ENCODE data around the gene PRPF40B.
A peak's percentile ranks its signal among the peaks of the same experiment; 100 is the strongest.
"Not testable (repeated sequence)": the region's sequence is repeated elsewhere in the genome, so short reads cannot be mapped to it uniquely, and the experiment has no call there.

The PRPF40B gene

DNA sequence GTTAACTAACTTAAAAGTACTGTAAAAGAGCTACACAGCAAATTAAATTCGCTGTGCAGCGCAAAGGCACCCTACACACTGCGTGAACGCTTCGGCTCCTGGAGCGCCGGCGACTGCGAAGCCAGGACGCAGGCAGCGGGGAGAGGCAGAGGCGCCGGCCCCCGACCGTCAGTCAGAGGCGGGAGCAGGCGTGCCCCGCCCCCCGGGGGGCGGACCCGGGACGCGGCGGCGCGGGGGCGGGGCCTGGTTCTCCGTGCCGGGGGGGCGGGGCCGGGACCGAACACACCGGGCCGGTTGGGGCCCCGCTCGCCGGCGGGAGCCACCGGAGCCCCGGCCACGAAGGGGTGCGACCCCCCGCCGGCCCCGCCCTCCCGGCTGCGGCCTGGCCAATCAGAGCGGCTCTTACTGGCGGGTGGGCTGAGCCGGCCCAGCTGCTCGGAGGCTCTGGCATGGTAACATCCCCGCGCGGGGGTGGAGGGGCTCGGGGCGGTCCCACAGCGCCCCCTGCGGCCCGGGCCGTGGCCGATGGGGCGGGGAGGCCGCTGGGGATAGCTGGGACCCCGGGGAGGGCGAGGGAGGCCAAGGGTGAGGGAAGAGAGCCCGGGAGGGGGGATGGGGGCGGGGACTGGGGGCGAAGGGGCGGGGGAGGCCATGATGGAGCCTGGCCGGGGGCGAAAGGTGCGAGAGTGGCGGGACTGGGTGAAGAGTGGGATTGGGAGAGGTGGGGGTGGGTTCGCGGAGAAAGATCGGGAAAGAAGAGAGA, at the start of gene PRPF40B:
PRPF40B (plus strand) TSS at position 420 of the 763 bp plus-strand sequence; CDS start at position 450, 30 bp downstream.
- DNase-seq: peak; percentile 58 to 79

DNA sequence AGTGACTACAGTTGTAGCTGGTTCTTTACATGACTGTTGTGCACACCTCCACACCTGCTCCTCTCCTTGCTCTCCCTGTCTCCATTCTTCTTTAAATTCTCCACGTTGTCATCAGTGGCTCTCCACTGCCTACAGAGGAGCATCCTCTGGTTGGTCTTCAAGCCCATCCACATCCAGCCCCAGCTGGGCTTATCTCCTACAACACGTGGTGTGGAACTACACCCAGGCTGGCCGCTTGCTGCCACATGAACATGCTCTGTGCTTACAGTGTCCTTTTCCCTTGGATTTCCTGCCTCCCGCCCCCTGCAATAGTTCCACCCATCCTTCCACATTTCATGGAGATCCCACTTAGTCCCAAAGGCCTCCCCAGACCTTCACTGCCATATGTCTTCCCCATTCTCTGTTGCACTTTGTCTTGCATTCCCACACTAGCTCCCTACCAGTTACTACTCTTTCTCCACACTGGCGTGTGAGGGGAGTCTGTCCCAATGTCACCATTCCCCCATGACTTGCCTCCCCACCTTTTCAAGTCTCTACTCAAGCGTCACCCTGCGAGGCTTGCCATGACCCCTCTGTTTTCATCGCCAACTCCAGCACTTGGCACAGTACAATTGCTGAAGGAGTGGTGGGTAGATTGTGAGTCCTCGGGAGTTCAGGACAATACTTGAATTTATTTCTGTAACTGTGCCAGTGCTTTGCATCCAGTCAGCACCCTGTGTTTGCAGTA, 45.6 kb upstream of the PRPF40B start:
- no peak for DNase-seq

DNA sequence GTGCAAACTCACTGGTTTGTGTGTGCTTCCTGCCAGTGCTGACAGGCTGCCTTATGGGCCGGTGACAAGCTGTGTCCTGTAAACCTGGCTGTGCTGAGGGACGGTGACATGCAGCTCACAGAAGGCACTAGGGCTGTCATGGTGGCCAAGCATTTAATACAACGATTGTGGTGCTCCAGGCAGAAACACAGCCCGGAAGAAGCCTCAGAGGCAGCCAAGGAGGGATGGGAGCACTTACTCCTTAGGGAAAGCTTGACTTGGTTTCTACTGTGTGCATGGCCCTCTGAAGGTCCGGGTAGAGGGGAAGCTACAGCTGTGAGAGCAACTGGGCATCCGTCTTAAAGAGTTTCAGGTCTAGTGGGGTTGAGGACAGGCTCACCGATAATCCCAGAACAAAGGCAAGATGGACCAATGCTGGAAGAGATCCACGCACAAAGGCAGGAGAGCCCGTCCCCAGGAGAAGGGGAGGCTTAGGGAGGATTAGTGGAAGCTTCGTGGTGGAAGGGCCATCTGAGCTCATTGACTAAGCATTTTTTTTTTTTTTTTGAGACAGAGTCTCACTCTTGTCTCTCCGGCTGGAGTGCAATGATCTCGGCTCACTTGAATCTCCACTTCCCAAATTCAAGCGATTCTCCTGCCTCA, 44.8 kb upstream of the PRPF40B start:
- no peak for DNase-seq

DNA sequence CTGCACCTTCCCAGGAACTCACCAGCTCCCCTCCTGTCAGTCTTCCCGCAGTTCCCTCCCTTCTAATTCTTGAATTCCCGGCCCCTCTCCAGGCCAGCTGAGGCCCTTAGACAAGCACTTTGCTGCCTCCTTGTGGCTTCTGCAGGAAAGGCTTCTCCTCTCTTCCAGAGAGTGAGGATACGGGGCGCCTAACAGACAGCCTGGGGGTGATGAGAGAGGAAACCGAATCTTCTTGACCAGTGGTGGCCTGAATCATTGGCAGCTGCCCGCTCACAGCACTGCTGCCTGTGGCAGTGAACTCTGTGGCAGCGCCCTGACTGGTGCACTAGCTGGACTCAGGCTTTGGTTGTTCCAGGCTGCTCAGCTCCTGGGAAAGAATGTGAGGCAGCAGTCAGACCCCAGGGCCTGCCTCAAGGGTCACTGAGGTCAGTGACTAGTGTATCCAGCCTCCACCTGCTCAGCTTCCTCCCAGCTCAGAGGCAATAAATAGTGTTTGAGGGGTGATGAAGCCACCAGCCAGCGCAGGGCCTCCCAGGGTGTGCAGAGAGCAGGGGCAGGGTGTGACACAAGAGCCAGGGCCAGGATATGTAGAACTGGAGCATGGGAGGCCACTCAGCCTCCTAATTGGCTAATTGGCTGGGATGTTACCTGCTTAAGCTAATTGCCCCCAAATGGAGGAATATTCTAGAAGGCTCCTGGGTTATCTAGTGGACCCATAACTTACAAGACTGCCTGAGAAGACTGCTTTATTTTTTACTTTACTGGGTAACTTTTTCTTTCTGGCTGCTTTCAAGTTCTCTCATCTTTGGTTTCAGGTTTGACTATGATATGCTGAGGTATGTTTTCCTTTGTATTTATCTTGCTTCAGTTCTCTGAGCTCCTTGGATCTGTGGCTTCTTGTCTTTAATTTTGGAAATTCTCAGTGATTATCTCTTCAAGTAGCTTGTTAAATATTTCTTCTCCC, 42.5 kb upstream of the PRPF40B start:
- peak; percentile 15 to 48 for DNase-seq

DNA sequence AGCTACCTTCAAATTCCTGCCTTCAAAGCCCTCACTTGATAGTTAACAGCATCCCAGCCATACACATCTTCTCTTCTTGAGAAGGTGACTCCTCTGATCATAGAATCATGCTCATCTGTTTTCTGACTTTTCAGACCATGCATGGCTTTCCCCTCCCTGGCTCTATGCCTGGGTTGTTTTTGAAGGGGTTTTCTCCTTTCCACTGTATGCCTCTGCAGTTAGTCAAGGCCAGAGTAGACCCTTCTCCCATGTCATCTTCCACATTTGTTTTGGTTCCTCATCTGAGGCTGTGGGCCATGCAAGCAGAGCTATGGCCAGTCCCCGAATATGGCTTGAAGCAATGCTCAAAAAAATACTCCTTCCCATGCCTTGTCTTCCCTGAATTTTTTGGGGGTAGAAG, 41.2 kb upstream of the PRPF40B start:
- DNase-seq: no peak

DNA sequence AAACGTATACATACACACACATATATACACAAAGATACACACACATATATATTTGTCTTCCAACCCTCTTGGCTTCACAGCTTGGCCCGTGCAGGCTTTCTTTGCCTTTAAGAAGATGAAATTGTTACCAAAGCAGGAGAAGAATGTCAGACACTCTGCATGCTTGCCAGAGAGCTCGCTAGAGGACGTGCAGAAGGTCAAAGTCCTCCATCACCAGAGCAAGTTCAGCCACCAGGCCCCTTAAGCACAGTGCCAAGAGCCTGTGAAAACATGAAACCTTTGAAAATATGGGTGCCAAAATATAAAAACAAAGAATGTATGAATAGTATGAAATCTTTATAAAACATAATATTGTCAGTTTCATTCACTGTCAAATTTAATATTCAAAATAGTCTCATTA, 40.5 kb upstream of the PRPF40B start:
- no peak for DNase-seq

DNA sequence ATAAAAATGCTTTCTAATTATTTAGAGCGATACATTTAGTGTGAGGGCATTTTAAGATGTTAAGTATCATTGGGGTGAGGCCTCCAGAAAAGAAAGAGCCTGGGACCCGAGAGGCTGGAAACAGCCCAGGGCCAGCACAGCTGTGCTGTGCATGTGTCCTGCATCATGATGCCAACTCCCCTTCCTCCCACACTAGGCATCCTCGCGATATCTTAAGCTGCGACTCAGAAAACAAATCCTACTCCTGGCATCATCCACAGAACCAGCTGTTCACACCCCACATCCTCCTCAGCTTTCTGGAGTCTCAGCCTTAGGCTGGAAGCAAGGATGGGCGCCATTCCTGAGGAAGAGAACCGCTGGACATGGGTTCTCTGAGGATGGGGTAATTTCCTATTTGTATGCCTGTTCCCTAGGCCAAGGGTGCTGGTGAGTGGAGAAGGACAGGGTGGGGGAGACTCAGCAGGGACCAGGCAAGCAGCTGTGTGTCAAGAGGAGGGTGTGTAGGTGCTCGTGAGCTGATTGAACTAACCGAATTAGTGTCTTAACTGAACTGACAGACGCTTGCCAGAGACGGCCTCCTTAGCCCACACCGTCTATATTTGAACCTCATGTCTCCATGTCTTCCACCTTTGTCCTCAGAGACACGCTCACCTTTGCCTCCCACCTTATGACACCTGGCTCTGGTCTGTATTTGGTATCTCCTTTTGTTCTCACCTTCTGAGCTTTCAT, 39.8 kb upstream of the PRPF40B start:
- no peak for DNase-seq

DNA sequence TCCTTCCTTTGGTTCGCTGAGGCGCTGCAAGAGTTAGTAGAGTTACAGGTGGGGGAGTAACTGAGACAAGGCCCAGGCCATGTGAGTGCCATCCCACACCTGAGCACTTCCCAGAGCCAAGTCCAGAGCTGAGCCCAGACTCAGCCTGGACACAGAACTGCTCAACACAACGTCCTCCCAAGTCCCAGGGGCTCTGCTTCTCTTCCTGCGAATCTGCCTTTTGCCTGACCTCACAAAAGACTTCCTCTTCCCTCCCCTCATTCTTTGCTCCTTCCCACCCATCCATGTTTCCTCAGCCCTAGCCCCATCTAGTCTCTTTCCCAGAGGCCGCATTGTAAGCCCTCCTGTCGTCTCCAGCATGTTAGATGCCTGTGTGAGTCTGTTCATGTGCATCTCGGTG, 38.8 kb upstream of the PRPF40B start:
- no peak for DNase-seq

DNA sequence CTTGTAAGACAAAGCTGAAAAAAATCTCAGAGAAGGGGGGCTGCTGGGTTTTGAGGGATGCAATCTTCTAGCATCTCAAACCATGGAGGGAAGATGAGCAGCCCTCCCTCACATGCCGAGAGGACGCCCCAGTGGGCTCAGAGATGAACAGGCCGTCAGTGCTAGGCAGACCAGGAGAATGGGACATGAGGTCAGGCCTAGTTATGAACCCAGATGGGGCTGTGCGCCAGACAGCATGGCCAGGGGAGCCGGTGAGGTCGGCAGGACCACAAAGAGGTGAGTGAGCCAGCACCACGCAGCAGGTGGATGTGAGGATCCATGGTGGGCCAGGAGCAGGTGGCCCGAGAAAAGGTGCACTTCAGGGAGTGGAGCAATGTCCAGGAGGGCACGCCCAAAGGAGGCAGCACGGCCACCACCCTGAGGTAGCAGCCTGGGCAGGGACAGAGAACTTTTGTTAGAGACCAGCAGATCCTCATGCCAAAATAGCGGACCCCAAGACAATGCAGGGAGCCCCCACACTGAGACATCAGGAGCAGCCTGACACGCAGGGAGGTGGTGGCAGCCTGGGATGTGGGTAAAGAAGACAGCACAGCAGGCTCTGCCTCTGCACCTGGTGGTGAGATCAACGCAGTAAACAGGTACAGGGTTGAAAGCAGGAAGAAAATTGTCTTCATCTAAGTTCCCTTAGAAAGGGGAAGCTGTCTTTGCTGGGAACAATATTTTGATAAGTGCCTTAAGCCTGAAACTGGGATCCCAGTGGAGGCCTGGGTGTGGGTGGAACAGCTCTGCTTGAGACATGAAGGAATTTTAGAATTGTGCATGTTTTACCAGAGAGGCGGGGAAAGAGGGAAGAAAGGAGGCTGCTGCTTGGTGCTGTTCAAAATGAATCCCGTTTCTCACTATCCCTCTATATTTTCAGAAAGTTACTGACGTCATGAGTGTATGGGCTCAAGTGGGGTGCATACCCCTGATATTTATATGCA, 37.6 kb upstream of the PRPF40B start:
- DNase-seq: no peak

DNA sequence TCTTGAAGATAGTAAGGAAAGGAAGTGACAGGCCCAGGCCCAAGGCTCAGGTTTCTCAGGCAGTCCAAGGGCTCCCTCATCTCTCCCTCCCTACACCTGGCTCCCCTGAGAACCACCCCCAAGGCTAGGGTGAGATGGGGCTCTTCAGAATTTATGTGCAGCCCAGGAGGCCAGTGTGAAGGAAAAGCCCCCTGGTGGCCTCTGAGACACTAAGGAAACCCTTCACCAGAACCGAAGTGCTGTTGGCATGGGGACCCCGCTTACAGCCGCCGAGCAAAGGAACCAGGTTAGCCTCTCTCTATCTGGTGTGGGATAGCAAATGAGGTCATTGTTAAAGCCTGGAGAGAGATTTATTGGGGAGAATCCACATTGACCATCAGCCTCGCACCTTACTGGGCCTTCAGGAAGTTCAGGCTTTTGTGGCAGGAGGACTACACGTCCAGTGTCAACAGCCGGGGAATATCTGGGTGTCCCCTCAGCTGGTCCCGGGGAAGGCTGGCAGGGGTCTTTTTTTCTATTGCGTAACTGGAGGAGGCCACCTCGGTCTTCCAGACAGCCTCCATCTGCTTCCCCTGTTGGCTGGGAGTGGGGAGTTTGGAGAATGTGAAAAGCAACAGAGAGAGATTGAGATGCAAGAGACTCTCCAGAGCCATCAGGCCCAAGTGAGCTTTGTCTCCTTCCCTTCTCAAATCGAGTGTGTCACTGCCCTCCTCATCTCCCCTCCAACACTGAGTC, 36.0 kb upstream of the PRPF40B start:
- DNase-seq: no peak

DNA sequence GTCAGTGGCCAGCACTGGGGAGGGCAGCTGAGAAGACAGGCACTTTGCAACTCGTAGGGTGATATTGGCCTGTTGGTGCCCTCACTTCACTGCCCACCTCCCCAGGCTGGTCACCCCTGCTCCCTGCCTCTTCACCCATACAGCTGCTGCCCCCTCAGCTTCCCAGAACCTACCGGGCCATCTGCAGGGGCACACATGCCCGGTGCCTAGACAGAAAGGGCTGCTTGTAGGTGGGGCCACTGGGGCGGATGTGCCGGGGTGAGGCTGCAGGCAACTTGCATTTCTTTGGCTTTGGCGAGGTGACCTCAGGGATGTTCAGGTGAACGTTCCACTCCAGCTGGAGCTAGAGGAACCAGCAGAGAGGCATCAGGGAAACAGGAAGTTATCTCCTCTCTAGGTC, 35.1 kb upstream of the PRPF40B start:
- no peak for DNase-seq

DNA sequence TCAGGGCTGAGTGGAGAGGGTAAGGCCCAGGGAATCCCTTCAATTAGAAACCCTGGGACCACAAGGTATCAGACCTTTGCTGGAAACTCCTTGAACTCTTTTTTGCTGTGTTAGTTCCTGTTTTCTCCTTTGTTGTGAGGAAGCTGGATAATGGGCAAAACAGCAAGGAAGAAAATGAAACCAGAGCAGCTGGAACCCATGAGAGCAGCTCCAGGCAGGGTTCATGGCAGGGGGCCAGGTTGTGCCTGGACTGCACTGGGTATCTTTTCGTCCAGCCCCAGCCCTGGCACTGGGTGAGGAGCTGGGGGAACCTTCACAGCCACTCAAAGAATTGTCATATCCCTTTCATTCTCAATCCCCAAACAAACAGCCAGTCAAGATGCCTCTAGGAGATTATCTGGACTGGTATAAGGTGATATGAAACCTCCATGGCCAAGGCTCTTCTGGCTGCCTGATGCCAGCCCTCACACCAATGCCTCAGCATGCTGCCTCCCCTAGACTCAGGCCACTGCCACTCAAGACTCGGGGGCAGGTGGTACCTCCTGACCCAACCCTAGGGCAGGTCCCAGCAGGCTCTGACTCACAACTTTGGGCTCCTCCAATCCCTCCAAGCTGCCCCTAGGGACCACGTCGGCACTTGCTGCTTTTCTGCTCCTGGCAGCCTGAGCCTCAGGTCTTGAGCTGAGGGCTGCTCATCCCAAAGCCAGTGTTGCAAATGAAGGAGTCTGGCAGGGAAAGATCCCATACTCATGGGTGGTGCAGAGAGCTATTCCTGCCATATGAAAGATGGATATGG, 34.4 kb upstream of the PRPF40B start:
- DNase-seq: no peak

DNA sequence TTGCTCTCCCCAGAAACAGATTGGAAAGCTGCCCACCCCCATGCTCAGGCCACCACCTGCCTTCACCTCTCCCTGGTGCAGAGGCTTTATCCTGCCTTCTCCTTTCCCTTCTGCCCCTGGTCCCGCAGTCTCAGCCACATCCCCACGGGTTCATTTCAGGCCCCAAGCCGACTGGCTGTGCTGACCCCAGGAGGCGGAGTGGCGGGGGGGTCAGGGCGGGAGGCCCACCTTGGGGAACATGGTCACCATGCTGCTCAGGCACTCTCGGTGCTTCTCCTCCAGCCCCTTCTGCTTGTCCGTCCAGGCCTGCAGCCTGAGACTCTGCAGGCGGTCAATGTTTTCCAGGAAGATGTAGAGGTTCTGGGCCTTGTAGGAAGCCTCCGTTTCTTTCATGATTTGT, 24.8 kb upstream of the PRPF40B start:
- no peak for DNase-seq

DNA sequence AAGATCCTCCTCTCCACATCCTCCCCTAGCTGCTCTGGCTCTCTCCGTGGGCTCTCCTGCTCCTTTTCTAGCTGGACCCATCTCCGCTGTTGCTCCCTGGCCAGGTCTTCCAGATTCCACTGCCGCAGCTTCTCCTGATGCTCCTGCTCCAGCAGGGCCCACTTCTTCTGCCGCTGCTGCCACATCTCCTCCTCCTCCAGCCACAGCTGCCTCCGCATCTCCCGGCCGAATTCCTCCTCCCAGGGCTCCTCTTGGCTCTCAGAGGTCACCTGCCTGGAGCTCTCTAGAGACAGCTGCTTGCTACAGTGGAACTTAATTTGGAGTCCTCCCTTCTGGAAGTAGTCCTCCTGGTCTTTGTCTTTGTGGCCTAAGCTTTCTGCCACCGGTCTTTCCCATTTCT, 23.4 kb upstream of the PRPF40B start:
- DNase-seq: no peak

DNA sequence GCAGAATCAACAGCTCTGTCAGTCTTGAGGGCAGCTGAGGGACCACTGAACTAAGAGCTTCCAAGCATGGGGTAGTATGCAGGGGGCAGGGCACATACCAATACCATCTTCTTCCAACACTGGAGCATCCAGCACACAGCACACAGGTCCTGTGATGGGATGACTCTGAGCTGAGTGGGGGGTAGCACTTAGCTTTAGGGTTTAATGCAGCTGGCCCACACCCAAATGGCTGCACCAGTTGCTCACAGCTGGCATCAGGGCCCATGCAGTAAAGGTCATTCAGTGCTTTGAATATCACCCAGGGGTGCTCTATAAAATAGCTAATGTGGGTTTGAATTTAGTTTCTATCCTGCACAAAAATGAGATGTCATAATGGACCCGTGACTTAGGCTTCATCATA, 19.6 kb upstream of the PRPF40B start:
- DNase-seq: no peak

DNA sequence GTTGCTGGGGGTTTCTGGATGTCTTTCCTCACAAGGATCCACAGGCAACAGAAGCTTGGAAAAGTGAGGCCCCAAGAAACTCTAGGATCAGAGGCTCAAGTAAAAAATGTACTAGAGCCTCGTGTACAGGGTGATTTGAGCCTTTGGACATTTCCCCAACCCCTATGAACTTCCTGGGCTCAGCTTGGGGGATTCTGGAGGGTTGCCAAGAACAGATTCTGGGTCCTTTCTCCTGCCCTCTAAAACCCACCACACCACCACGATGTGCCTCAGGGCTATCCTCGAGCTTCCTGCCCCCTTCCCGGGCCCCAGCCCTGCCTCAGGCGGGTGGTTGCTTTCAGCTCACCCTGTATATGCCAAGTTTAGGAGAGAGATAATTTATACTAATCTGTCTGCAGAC, 18.5 kb upstream of the PRPF40B start:
- no peak for DNase-seq

DNA sequence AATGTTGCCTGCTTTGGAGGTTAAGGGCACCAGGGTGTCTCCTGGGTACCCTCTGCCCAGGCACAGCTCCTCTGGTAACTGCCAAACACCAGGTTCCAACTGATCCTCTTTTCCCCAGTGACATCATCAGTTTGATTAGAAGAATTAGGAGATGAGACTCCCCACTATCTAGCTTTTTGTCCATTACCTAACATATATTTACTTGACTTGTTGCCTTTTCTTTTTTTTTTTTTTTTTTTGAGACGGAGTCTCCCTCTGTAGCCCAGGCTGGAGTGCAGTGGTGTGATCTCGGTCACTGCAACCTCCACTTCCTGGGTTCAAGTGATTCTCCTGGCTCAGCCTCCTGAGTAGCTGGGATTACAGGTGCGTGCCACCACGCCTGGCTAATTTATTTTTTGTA, 17.8 kb upstream of the PRPF40B start, which contains the start of gene FAM186B:
FAM186B (minus strand) TSS at position 101 of the 400 bp plus-strand sequence. CDS start 162 bp downstream, outside the sequence.
- not testable (repeated sequence) for DNase-seq

DNA sequence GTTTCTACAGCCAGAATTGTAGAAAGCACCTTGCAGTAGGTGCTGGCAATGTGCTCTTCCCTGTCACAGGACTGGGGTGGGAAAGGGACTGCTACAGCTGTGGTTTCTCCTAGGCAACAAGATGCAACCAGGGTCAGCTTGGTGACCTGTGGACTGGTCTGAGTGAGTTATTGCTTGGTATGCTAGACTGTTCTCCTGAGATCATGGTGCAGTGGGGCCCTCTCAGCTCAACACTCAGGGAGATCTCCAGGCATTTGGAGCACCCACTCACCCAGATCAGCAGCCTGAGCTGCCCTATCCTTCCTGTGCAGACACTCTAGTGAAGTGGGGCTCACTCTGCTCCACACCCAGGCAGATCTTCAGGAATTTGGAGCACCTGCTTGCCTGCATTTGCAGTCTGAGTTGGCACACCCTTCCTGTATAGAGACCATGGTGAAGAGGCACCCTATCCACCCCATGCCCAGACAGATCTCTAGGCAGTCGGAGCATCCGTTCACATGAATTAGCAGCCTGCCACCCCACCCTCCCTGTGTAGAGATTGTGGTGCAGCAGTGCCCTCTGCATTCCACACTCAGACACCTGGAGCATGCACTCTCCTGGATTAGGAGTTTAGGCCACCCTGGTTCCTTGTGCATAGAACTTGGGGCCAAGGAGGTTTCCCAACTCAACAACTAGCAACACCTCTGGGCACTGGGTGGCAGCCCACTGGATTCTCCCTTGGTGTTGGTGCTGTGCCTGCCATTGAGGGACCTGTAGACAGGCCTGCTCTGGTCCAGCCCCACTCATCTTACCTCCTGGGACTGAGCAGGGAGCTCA, 14.1 kb upstream of the PRPF40B start:
- DNase-seq: no peak
